K562 (cell line): Measurements from ENCODE around the gene ANXA9. TPM values are rescaled to one million over a fixed set of nuclear protein-coding genes. Genes with fewer than 3 reads are reported as not detected.
A peak's percentile ranks its signal among the peaks of the same experiment; 100 is the strongest.

Experiments
- CTBP1 ChIP-seq: fragments of 450-650 bp; IDR thresholded peaks from 2 replicates; pipeline ENCODE4 v1.6.1; 2016; ENCODE audit warnings: borderline replicate concordance
- ETV1 ChIP-seq: fragments of 450-650 bp; conservative IDR thresholded peaks from 2 replicates; pipeline ENCODE4 v1.6.1; 2016; ENCODE audit warnings: missing genetic modification characterization, control low read depth, low read depth, missing compliant biosample characterization
- FOSL1 ChIP-seq: fragments of 200-800 bp; sonication (Bioruptor generic); conservative IDR thresholded peaks from 2 replicates; pipeline ENCODE4 v1.6.1; 2016; ENCODE audit warnings: missing genetic modification characterization, missing compliant biosample characterization
- HCFC1 ChIP-seq: IDR thresholded peaks from 2 replicates; pipeline ENCODE4 v1.6.1; 2012; ENCODE audit warnings: low read depth, low read length, improper control_type of control experiment
- HDAC8 ChIP-seq: fragments of 450-650 bp; IDR thresholded peaks from 2 replicates; pipeline ENCODE4 v1.6.1; 2016; ENCODE audit warnings: mild to moderate bottlenecking, missing genetic modification characterization, moderate library complexity, missing compliant biosample characterization
- HNRNPUL1 ChIP-seq: fragments of 200-400 bp; formaldehyde crosslinking; IDR thresholded peaks from 2 replicates; pipeline ENCODE4 v1.6.1; 2017; ENCODE audit warnings: low read length
- MIER1 ChIP-seq: fragments of 450-650 bp; IDR thresholded peaks from 2 replicates; pipeline ENCODE4 v1.6.1; 2016; ENCODE audit warnings: antibody characterized with exemption, mild to moderate bottlenecking, low read depth
- MTA1 ChIP-seq: fragments of 450-650 bp; IDR thresholded peaks from 2 replicates; pipeline ENCODE4 v1.6.1; 2017; ENCODE audit warnings: borderline replicate concordance
- NCOA6 ChIP-seq: fragments of 450-650 bp; IDR thresholded peaks from 2 replicates; pipeline ENCODE4 v1.6.1; 2017; ENCODE audit warnings: mild to moderate bottlenecking
- POLR2AphosphoS5 ChIP-seq: IDR thresholded peaks from 2 replicates; pipeline ENCODE4 v1.6.1; 2011; ENCODE audit warnings: mild to moderate bottlenecking, low read depth, low read length, moderate library complexity; ENCODE audit not compliant: control insufficient read depth, insufficient read depth
- PRMT5 ChIP-seq: sonication (generic); formaldehyde crosslinking; IDR thresholded peaks from 2 replicates; pipeline ENCODE4 v1.5.0; 2020; ENCODE audit warnings: missing genetic modification reagents
- RBFOX2 ChIP-seq: fragments of 200-400 bp; formaldehyde crosslinking; IDR thresholded peaks from 2 replicates; pipeline ENCODE4 v1.6.1; 2017; ENCODE audit warnings: low read depth, mild to moderate bottlenecking, low read length, moderate library complexity
- SAFB ChIP-seq: fragments of 200-400 bp; formaldehyde crosslinking; IDR thresholded peaks from 2 replicates; pipeline ENCODE4 v1.6.1; 2017; ENCODE audit warnings: low read depth, low read length, borderline replicate concordance
- TCF7L2 ChIP-seq: fragments of 150-350 bp; IDR thresholded peaks from 2 replicates; pipeline ENCODE4 v1.6.1; 2016; ENCODE audit warnings: low read depth, mild to moderate bottlenecking, low read length, moderate library complexity
- ZBTB1 ChIP-seq: sonication (generic); formaldehyde crosslinking; IDR thresholded peaks from 2 replicates; pipeline ENCODE4 v1.8.1; 2023; ENCODE audit warnings: missing genetic modification reagents, low read depth, mild to moderate bottlenecking, borderline replicate concordance
- ZBTB7A ChIP-seq: IDR thresholded peaks from 2 replicates; pipeline ENCODE4 v1.6.1; 2011; ENCODE audit warnings: low read depth, mild to moderate bottlenecking, low read length, moderate library complexity, borderline replicate concordance; ENCODE audit not compliant: control insufficient read depth
- ZNF165 ChIP-seq: fragments of 250-450 bp; sonication (Bioruptor Pico); IDR thresholded peaks from 2 replicates; pipeline ENCODE4 v1.4.0; 2020; ENCODE audit warnings: borderline replicate concordance
- ZNF239 ChIP-seq: fragments of 250-450 bp; sonication (Bioruptor Pico); IDR thresholded peaks from 2 replicates; pipeline ENCODE4 v1.4.0; 2020; ENCODE audit warnings: mild to moderate bottlenecking
- ZNF431 ChIP-seq: sonication (generic); formaldehyde crosslinking; IDR thresholded peaks from 2 replicates; pipeline ENCODE4 v1.8.0; 2022; ENCODE audit warnings: mild to moderate bottlenecking, missing genetic modification reagents
- ZNF57 ChIP-seq: fragments of 450-650 bp; formaldehyde crosslinking; IDR thresholded peaks from 2 replicates; pipeline ENCODE4 v1.4.0; 2020; ENCODE audit warnings: mild to moderate bottlenecking, moderate library complexity
- ZNF717 ChIP-seq: fragments of 250-450 bp; sonication (Bioruptor Pico); IDR thresholded peaks from 2 replicates; pipeline ENCODE4 v1.5.0; 2021
- polyA plus RNA-seq, 8 experiments: library from polyadenylated mRNA; depleted of rRNA in 4 of 8; stranded (reverse) in 5 of 8; unstranded in 3 of 8; fragments of >200 nt; fragmentation: Nextera tagmentation in 2 of 8; fragmentation: Illumina TruSeq in 1 of 8; extraction: Ambion mirVana in 2 of 8; extraction: Trizol in 1 of 8; gene quantifications; 2 replicates each; pipeline versions ENCODE4 v1.2.1 to v1.2.3, GENCODE V29; 2011 to 2014; ENCODE audit warnings: inconsistent platforms in 1 of 8, missing spikeins in 1 of 8
- total RNA-seq, 7 experiments: library from RNA; depleted of rRNA in 6 of 7; stranded (reverse); fragments of >200 nt in 6 of 7; fragmentation: Illumina TruSeq in 2 of 7; extraction: Trizol in 2 of 7; gene quantifications; 2 replicates each; pipeline versions ENCODE4 v1.2.1 to v1.2.3, GENCODE V29; 2011 to 2021; ENCODE audit warnings: low replicate concordance in 1 of 7
- TF ChIP-seq, protein P1 (sequence below), 2 experiments: fragments of 450-650 bp; IDR thresholded peaks; 2 replicates each; pipeline ENCODE4 v1.6.1; 2018; ENCODE audit warnings: mild to moderate bottlenecking in 2 of 2, low read depth in 1 of 2; ENCODE audit not compliant: partially characterized antibody in 2 of 2
- TF ChIP-seq, protein P2 (sequence below), 2 experiments: fragments of 450-650 bp; conservative IDR thresholded peaks; 2 replicates each; pipeline ENCODE4 v1.6.1; 2017; ENCODE audit warnings: mild to moderate bottlenecking in 2 of 2, moderate library complexity in 2 of 2

Gene ANXA9
- total and polyA plus RNA-seq, 9 of the 15 experiments (the other 6 are each of a cell fraction or from before 2014, with no cell fraction given), result 0.24 to 1.6 (median 0.57) TPM

DNA sequence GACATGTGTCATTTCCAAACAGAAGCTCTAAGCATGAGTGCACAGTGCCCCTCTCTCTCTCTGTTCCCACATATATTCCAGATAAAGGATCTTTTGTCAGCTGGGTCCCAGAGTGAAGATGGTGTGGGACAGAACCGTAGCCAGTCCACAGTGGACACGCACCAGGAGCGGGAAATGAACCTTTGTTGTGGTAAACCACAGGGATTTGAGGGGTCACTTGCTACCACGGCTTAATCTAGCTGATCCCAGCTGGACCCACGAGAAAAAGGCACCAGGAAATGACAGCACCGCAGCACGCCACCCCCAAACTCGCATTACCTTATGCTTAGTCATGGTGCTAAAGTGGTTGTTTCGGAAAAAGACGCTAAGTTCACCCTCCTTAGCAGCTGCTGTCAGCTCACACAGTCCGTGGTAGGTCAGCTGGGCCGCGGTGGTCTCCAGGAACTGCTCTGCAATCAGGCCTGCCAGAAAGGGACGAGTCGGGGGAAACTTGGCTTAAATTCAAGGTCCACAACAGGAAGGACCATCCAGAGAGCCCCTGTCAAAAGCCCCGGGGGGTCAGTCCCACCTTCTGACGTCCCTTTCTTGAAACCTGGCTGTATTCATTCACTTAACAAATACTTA lies 17.1 kb downstream of the ANXA9 start (continued):
- no peak; the same call in 1 of the 2 replicates for TF ChIP-seq ZBTB1 (CRISPR knock-in tag)
- no peak; the same call in 1 of the 2 replicates for TF ChIP-seq ZNF239
- no peak for TF ChIP-seq SAFB
- peak; percentile 34; the same call in 1 of the 2 replicates for TF ChIP-seq TCF7L2
- TF ChIP-seq, protein P1, sequence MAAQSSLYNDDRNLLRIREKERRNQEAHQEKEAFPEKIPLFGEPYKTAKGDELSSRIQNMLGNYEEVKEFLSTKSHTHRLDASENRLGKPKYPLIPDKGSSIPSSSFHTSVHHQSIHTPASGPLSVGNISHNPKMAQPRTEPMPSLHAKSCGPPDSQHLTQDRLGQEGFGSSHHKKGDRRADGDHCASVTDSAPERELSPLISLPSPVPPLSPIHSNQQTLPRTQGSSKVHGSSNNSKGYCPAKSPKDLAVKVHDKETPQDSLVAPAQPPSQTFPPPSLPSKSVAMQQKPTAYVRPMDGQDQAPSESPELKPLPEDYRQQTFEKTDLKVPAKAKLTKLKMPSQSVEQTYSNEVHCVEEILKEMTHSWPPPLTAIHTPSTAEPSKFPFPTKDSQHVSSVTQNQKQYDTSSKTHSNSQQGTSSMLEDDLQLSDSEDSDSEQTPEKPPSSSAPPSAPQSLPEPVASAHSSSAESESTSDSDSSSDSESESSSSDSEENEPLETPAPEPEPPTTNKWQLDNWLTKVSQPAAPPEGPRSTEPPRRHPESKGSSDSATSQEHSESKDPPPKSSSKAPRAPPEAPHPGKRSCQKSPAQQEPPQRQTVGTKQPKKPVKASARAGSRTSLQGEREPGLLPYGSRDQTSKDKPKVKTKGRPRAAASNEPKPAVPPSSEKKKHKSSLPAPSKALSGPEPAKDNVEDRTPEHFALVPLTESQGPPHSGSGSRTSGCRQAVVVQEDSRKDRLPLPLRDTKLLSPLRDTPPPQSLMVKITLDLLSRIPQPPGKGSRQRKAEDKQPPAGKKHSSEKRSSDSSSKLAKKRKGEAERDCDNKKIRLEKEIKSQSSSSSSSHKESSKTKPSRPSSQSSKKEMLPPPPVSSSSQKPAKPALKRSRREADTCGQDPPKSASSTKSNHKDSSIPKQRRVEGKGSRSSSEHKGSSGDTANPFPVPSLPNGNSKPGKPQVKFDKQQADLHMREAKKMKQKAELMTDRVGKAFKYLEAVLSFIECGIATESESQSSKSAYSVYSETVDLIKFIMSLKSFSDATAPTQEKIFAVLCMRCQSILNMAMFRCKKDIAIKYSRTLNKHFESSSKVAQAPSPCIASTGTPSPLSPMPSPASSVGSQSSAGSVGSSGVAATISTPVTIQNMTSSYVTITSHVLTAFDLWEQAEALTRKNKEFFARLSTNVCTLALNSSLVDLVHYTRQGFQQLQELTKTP (IDR thresholded peaks at IDR 0.05; ENCODE audit: low read depth in 1 of 2, partially characterized antibody in 2 of 2), result no peak
- no peak for TF ChIP-seq ZNF57 (CRISPR knock-in tag)
- no peak for TF ChIP-seq NCOA6
- TF ChIP-seq FOSL1 (tag), result peak; percentile 72
- no peak for TF ChIP-seq PRMT5 (CRISPR knock-in tag)
- no peak for TF ChIP-seq HNRNPUL1
- TF ChIP-seq HCFC1, result no peak
- TF ChIP-seq POLR2AphosphoS5, result 0 out of 2 replicates have a peak, but pooled peaks have one; percentile 31
- TF ChIP-seq ZNF717 (CRISPR knock-in tag), result no peak
- peak; percentile 80 for TF ChIP-seq ETV1
- peak; percentile 63 for TF ChIP-seq RBFOX2
- TF ChIP-seq ZNF165 (CRISPR knock-in tag), result no peak
- no peak for TF ChIP-seq MIER1
- TF ChIP-seq CTBP1, result peak; percentile 45; the same call in 1 of the 2 replicates
- no peak; the same call in 1 of the 2 replicates for TF ChIP-seq HDAC8 (tag)
- TF ChIP-seq MTA1, result 0 out of 2 replicates have a peak, but pooled peaks have one; percentile 70
- TF ChIP-seq, protein P2, sequence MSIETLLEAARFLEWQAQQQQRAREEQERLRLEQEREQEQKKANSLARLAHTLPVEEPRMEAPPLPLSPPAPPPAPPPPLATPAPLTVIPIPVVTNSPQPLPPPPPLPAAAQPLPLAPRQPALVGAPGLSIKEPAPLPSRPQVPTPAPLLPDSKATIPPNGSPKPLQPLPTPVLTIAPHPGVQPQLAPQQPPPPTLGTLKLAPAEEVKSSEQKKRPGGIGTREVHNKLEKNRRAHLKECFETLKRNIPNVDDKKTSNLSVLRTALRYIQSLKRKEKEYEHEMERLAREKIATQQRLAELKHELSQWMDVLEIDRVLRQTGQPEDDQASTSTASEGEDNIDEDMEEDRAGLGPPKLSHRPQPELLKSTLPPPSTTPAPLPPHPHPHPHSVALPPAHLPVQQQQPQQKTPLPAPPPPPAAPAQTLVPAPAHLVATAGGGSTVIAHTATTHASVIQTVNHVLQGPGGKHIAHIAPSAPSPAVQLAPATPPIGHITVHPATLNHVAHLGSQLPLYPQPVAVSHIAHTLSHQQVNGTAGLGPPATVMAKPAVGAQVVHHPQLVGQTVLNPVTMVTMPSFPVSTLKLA (conservative IDR thresholded peaks at IDR 0.05), result peak; percentile 60 to 78; a peak in 3 of 4 replicates
- TF ChIP-seq ZNF431 (CRISPR knock-in tag), result no peak
- peak; percentile 62; the same call in 1 of the 2 replicates for TF ChIP-seq ZBTB7A
